Fibroblast of skin of left quadriceps (primary cell): ENCODE results near the gene TAF8.
"Not testable (repeated sequence)": the region's sequence is repeated elsewhere in the genome, so short reads cannot be mapped to it uniquely, and the experiment has no call there.

Experiments used
- DNase-seq, 2 experiments: peaks; one replicate each; pipeline ENCODE4 v3.0.0-alpha.2; 2013; ENCODE audit warnings: low read depth in 2 of 2

Gene TAF8

GRCh38 chr6:42050297-42051267 lies at the start of gene TAF8:
Gene TAF8, plus strand, starts transcription at chr6:42050524. Its CDS starts 18 bp downstream, at chr6:42050542.
- peak; percentile 78 to 80 for DNase-seq

- DNase-seq, result no peak
These were observed 48.8 kb upstream of the TAF8 start for GRCh38 chr6:42001506-42001905.

- DNase-seq, result not testable (repeated sequence)
These were observed 46.7 kb upstream of the TAF8 start for GRCh38 chr6:42003658-42004057.

GRCh38 chr6:42007286-42008137 lies 42.8 kb upstream of the TAF8 start:
- DNase-seq, result no peak

- DNase-seq, result not testable (repeated sequence)
These were observed 42.2 kb upstream of the TAF8 start for GRCh38 chr6:42008138-42008528.

GRCh38 chr6:42009844-42010184 lies 40.5 kb upstream of the TAF8 start:
- DNase-seq, result no peak

GRCh38 chr6:42010185-42010891 lies 40.0 kb upstream of the TAF8 start:
- DNase-seq, result no peak

GRCh38 chr6:42010909-42011308 lies 39.4 kb upstream of the TAF8 start:
- DNase-seq, result no peak

GRCh38 chr6:42012501-42013133 lies 37.7 kb upstream of the TAF8 start:
- DNase-seq, result no peak

GRCh38 chr6:42013134-42013516 lies 37.2 kb upstream of the TAF8 start:
- no peak for DNase-seq

- DNase-seq, result peak; percentile 30 to 42
These were observed 33.2 kb upstream of the TAF8 start for GRCh38 chr6:42017021-42017643.

GRCh38 chr6:42020967-42021366 lies 29.4 kb upstream of the TAF8 start:
- DNase-seq, result no peak

GRCh38 chr6:42021847-42022754 lies 28.2 kb upstream of the TAF8 start:
- DNase-seq, result no peak

GRCh38 chr6:42022755-42023384 lies 27.5 kb upstream of the TAF8 start:
- no peak for DNase-seq

- no peak for DNase-seq
These were observed 25.1 kb upstream of the TAF8 start for GRCh38 chr6:42025066-42025844.

GRCh38 chr6:42025845-42026243 lies 24.5 kb upstream of the TAF8 start:
- DNase-seq, result no peak

- no peak for DNase-seq
These were observed 23.8 kb upstream of the TAF8 start for GRCh38 chr6:42026540-42026939.

- DNase-seq, result no peak
These were observed 21.9 kb upstream of the TAF8 start for GRCh38 chr6:42028234-42029061.
